Breast epithelium (tissue), 4 donors: ENCODE results near the gene PEX7. TPM values are rescaled to one million over a fixed set of nuclear protein-coding genes. Genes with fewer than 3 reads are reported as not detected.

Experiments used
- DNase-seq, 2 donors: peaks; one replicate each; pipeline ENCODE4 v3.0.0-alpha.2; 2019; ENCODE audit warnings: low spot score in 2 of 2
- H3K27ac ChIP-seq, 2 donors: fragments of 200-600 bp; sonication (generic) in 1 of 2; one replicate each; pipeline ENCODE4 v1.5.1; 2016 to 2019; ENCODE audit warnings: mild to moderate bottlenecking in 1 of 2
- H3K27me3 ChIP-seq, 2 donors: fragments of 200-600 bp; sonication (generic) in 1 of 2; one replicate each; pipeline versions ENCODE4 v1.5.1 to v1.6.0; 2017 to 2019; ENCODE audit warnings: control low read depth in 1 of 2, mild to moderate bottlenecking in 1 of 2
- H3K36me3 ChIP-seq: fragments of 200-600 bp; one replicate; pipeline ENCODE4 v1.5.1; 2019
- H3K4me1 ChIP-seq, 2 donors: fragments of 200-600 bp; sonication (generic); one replicate each; pipeline ENCODE4 v1.5.1; 2016 to 2019; ENCODE audit warnings: control low read depth in 1 of 2
- H3K4me3 ChIP-seq, 3 donors: fragments of 200-600 bp; sonication (generic); 1 replicate in 2 of 3; 2 replicates in 1 of 3; pipeline ENCODE4 v1.5.1; 2016 to 2019; ENCODE audit warnings: mild to moderate bottlenecking in 3 of 3, moderate library complexity in 2 of 3
- H3K9me3 ChIP-seq, 2 donors: fragments of 200-600 bp; sonication (generic) in 1 of 2; one replicate each; pipeline ENCODE4 v1.5.1; 2016 to 2019; ENCODE audit warnings: control low read depth in 1 of 2
- CTCF ChIP-seq, 3 donors: fragments of 450-650 bp; IDR thresholded peaks; one replicate each; pipeline ENCODE4 v1.5.1; 2016 to 2017; ENCODE audit warnings: antibody characterized with exemption in 3 of 3, mild to moderate bottlenecking in 3 of 3, moderate library complexity in 3 of 3
- POLR2A ChIP-seq: fragments of 450-650 bp; IDR thresholded peaks from one replicate; pipeline ENCODE4 v1.6.1; 2016; ENCODE audit warnings: antibody characterized with exemption, mild to moderate bottlenecking, moderate library complexity
- POLR2AphosphoS5 ChIP-seq, 3 donors: sonication (generic); formaldehyde crosslinking; IDR thresholded peaks; one replicate each; pipeline ENCODE4 v1.6.1; 2017; ENCODE audit warnings: antibody characterized with exemption in 3 of 3
- intact Hi-C: fragments of 100-400 bp; cut with DNase I; formaldehyde crosslinking; loops from one replicate; pipeline ENCODE4 v1.15.1; 2023; ENCODE audit warnings: low total_unique reads
- total RNA-seq, 3 donors: library from RNA; depleted of rRNA; stranded (reverse); fragments of >200 nt; gene quantifications; one replicate each; pipeline ENCODE4 v1.1.0, GENCODE V29; 2016

The PEX7 gene
- total RNA-seq, 3 donors from 2014 or later: 8.2 to 20.0 (median 19.3) TPM

- intact Hi-C loops: no loop called here
- H3K27ac ChIP-seq: no peak overlapping the region
- no peaks in the 10 kb centered on the region for H3K9me3 ChIP-seq
- no peaks in the 10 kb centered on the region for H3K36me3 ChIP-seq
- TF ChIP-seq CTCF (IDR thresholded peaks at IDR 0.05): no peak
- no peak for TF ChIP-seq POLR2AphosphoS5 (IDR thresholded peaks at IDR 0.05)
- TF ChIP-seq POLR2A: no peak
- no peak for DNase-seq
- H3K4me3 ChIP-seq: no peak overlapping the region
- no peaks in the 10 kb centered on the region for H3K27me3 ChIP-seq
- no peaks in the 10 kb centered on the region for H3K4me1 ChIP-seq
Observed at GRCh38 chr6:136860043-136860442, 37.7 kb downstream of the PEX7 start.

- Histone ChIP-seq H3K27me3 (no peaks in the 10 kb centered on the region), H3K27ac (no peak overlapping the region), H3K36me3 (no peaks in the 10 kb centered on the region), H3K4me3 (no peak overlapping the region), H3K4me1 (no peaks in the 10 kb centered on the region), H3K9me3 (no peaks in the 10 kb centered on the region)
- intact Hi-C loops: no loop called here
- no peak for DNase-seq
- TF ChIP-seq CTCF (IDR thresholded peaks at IDR 0.05): no peak
- TF ChIP-seq POLR2A: no peak
- no peak for TF ChIP-seq POLR2AphosphoS5 (IDR thresholded peaks at IDR 0.05)
Observed at GRCh38 chr6:136862662-136863061, 40.3 kb downstream of the PEX7 start.

- no peak for DNase-seq
- no peak for TF ChIP-seq POLR2AphosphoS5 (IDR thresholded peaks at IDR 0.05)
- no peak for TF ChIP-seq CTCF (IDR thresholded peaks at IDR 0.05)
- TF ChIP-seq POLR2A: no peak
- intact Hi-C loops: no loop called here
Observed at GRCh38 chr6:136863752-136864151, 41.4 kb downstream of the PEX7 start.

GRCh38 chr6:136864676-136865075 is 42.3 kb downstream of the PEX7 start:
- Histone ChIP-seq H3K27ac (no peak overlapping the region), H3K36me3 (no peaks in the 10 kb centered on the region), H3K27me3 (no peaks in the 10 kb centered on the region), H3K4me3 (no peak overlapping the region), H3K9me3 (no peaks in the 10 kb centered on the region), H3K4me1 (no peaks in the 10 kb centered on the region)
- intact Hi-C loops: no loop called here
- no peak for DNase-seq
- TF ChIP-seq POLR2AphosphoS5 (IDR thresholded peaks at IDR 0.05) (no peak), POLR2A (no peak)

More at GRCh38 chr6:136863752-136864151, 41.4 kb downstream of the PEX7 start:
- Histone ChIP-seq H3K4me1 (no peaks in the 10 kb centered on the region), H3K36me3 (no peaks in the 10 kb centered on the region), H3K4me3 (no peak overlapping the region), H3K9me3 (no peaks in the 10 kb centered on the region), H3K27me3 (no peaks in the 10 kb centered on the region), H3K27ac (no peak overlapping the region)

- TF ChIP-seq POLR2A: no peak
- no peak for TF ChIP-seq CTCF (IDR thresholded peaks at IDR 0.05)
- Histone ChIP-seq H3K9me3 (no peaks in the 10 kb centered on the region), H3K36me3 (no peaks in the 10 kb centered on the region), H3K4me1 (no peaks in the 10 kb centered on the region), H3K27me3 (no peaks in the 10 kb centered on the region), H3K4me3 (no peak overlapping the region), H3K27ac (no peak overlapping the region)
- intact Hi-C loops: no loop called here
- no peak for DNase-seq
Observed at GRCh38 chr6:136866872-136867416, 44.6 kb downstream of the PEX7 start.

- H3K4me1 ChIP-seq: no peaks in the 10 kb centered on the region
- TF ChIP-seq POLR2AphosphoS5 (IDR thresholded peaks at IDR 0.05) (no peak), POLR2A (no peak), CTCF (IDR thresholded peaks at IDR 0.05) (no peak)
Observed at GRCh38 chr6:136869451-136869850, 47.1 kb downstream of the PEX7 start.

More at GRCh38 chr6:136869451-136869850, 47.1 kb downstream of the PEX7 start:
- H3K27me3 ChIP-seq: no peaks in the 10 kb centered on the region
- intact Hi-C loops: no loop called here
- H3K27ac ChIP-seq: no peak overlapping the region
- DNase-seq: no peak
- H3K36me3 ChIP-seq: peaks cover 4% of the 10 kb centered on the region
- peaks cover 14 to 17% of the 10 kb centered on the region in 2 donors for H3K9me3 ChIP-seq
- H3K4me3 ChIP-seq: no peak overlapping the region
